Islet precursor cell (in vitro differentiated cells): ENCODE data around the gene SLC5A5.
A peak's percentile ranks its signal among the peaks of the same experiment; 100 is the strongest.

Experiments
- DNase-seq: peaks from one replicate; pipeline ENCODE4 v3.0.0-alpha.2; 2018

SLC5A5 gene

GRCh38 chr19:17871878-17872250, at the start of gene SLC5A5:
SLC5A5 (plus strand) TSS chr19:17871945; CDS start chr19:17872320, 375 bp downstream.
- DNase-seq = no peak

GRCh38 chr19:17824339-17824738, 47.4 kb upstream of the SLC5A5 start:
- DNase-seq = no peak

- DNase-seq = no peak
Observed at GRCh38 chr19:17826508-17827056, 45.2 kb upstream of the SLC5A5 start.

GRCh38 chr19:17829855-17830566, 41.7 kb upstream of the SLC5A5 start:
- DNase-seq = peak; percentile 94

- peak; percentile 97 for DNase-seq
Observed at GRCh38 chr19:17830567-17831418, 41.0 kb upstream of the SLC5A5 start.

GRCh38 chr19:17831419-17831888, 40.3 kb upstream of the SLC5A5 start:
- no peak for DNase-seq

GRCh38 chr19:17832443-17833208, 39.1 kb upstream of the SLC5A5 start:
- DNase-seq = no peak

GRCh38 chr19:17834350-17835181, 37.2 kb upstream of the SLC5A5 start:
- DNase-seq = no peak

GRCh38 chr19:17835182-17836006, 36.4 kb upstream of the SLC5A5 start:
- no peak for DNase-seq

GRCh38 chr19:17836530-17836929, 35.2 kb upstream of the SLC5A5 start:
- no peak for DNase-seq

- DNase-seq = no peak
Observed at GRCh38 chr19:17837972-17838371, 33.8 kb upstream of the SLC5A5 start.

- no peak for DNase-seq
Observed at GRCh38 chr19:17840019-17840418, 31.7 kb upstream of the SLC5A5 start.

- no peak for DNase-seq
Observed at GRCh38 chr19:17841371-17841809, 30.4 kb upstream of the SLC5A5 start.

- peak; percentile 98 for DNase-seq
Observed at GRCh38 chr19:17841810-17842662, 29.7 kb upstream of the SLC5A5 start.

GRCh38 chr19:17842663-17843291, 29.0 kb upstream of the SLC5A5 start:
- DNase-seq = peak; percentile 47

- peak; percentile 29 for DNase-seq
Observed at GRCh38 chr19:17843292-17843827, 28.4 kb upstream of the SLC5A5 start.

- no peak for DNase-seq
Observed at GRCh38 chr19:17843908-17844490, 27.7 kb upstream of the SLC5A5 start.

GRCh38 chr19:17846146-17846545, 25.6 kb upstream of the SLC5A5 start:
- DNase-seq = no peak
